Osteoblast (primary cell): ENCODE measurements around the gene ATP6V1G3. TPM values are rescaled to one million over a fixed set of nuclear protein-coding genes. Genes with fewer than 3 reads are reported as not detected.

Experiments used
- DNase-seq: peaks from one replicate; pipeline ENCODE4 v3.0.0; 2011; ENCODE audit warnings: low spot score, mixed read lengths; ENCODE audit not compliant: insufficient read length; ENCODE audit errors: missing footprints
- H2AFZ ChIP-seq: 2 replicates; pipeline ENCODE4 v1.6.0; 2011; ENCODE audit warnings: mild to moderate bottlenecking, low read length
- H3K27ac ChIP-seq: 2 replicates; pipeline ENCODE4 v1.5.1; 2011; ENCODE audit warnings: mild to moderate bottlenecking, low read depth, low read length, moderate library complexity
- H3K27me3 ChIP-seq: 2 replicates; pipeline ENCODE4 v1.6.0; 2012; ENCODE audit warnings: mild to moderate bottlenecking, control low read depth, inconsistent platforms, low read length, moderate library complexity; ENCODE audit not compliant: insufficient read depth
- H3K36me3 ChIP-seq: 2 replicates; pipeline ENCODE4 v1.5.1; 2011; ENCODE audit warnings: mild to moderate bottlenecking, low read length, control low read depth, moderate library complexity; ENCODE audit not compliant: insufficient read depth
- H3K4me1 ChIP-seq: 2 replicates; pipeline ENCODE4 v1.5.1; 2011; ENCODE audit warnings: mild to moderate bottlenecking, low read length, control low read depth, moderate library complexity; ENCODE audit not compliant: insufficient read depth
- H3K4me2 ChIP-seq: 2 replicates; pipeline ENCODE4 v1.6.0; 2011; ENCODE audit warnings: mild to moderate bottlenecking, low read length; ENCODE audit not compliant: insufficient read depth
- H3K4me3 ChIP-seq: fragments of 200-600 bp; sonication (generic); 3 replicates; pipeline ENCODE4 v1.5.1; 2012; ENCODE audit warnings: mild to moderate bottlenecking, low read length, inconsistent platforms; ENCODE audit not compliant: insufficient read depth
- H3K79me2 ChIP-seq: 2 replicates; pipeline ENCODE4 v1.6.0; 2012; ENCODE audit warnings: mild to moderate bottlenecking, low read length, control low read depth, inconsistent platforms; ENCODE audit not compliant: insufficient read depth
- H3K9me3 ChIP-seq: 2 replicates; pipeline ENCODE4 v1.5.1; 2011; ENCODE audit warnings: low read depth, low read length, control low read depth
- H4K20me1 ChIP-seq: 2 replicates; pipeline ENCODE4 v1.6.0; 2012; ENCODE audit warnings: mild to moderate bottlenecking, low read length, control low read depth; ENCODE audit not compliant: insufficient read depth
- CTCF ChIP-seq: IDR thresholded peaks from 2 replicates; pipeline ENCODE4 v1.5.1; 2011; ENCODE audit warnings: mild to moderate bottlenecking, low read depth, low read length, moderate library complexity; ENCODE audit errors: extremely low read depth
- total RNA-seq: library from RNA; depleted of rRNA; stranded (reverse); fragments of >200 nt; gene quantifications from 2 replicates; pipeline ENCODE4 v1.2.3, GENCODE V29; 2012

ATP6V1G3 gene
- total RNA-seq, 1 donor = 0.36 TPM

GRCh38 chr1:198491596-198491995, 48.9 kb downstream of the ATP6V1G3 start:
- H3K4me3 ChIP-seq = no peak overlapping the region
- H3K27me3 ChIP-seq = no peaks in the 10 kb centered on the region
- no peak overlapping the region for H2AFZ ChIP-seq
- no peak overlapping the region for H3K27ac ChIP-seq
- H3K9me3 ChIP-seq = no peaks in the 10 kb centered on the region
- H4K20me1 ChIP-seq = no peaks in the 10 kb centered on the region
- H3K4me1 ChIP-seq = peaks cover 30% of the 10 kb centered on the region
- no peaks in the 10 kb centered on the region for H3K79me2 ChIP-seq
- H3K36me3 ChIP-seq = no peaks in the 10 kb centered on the region
- TF ChIP-seq CTCF = no peak
- DNase-seq = no peak
- H3K4me2 ChIP-seq = no peak overlapping the region

DNA sequence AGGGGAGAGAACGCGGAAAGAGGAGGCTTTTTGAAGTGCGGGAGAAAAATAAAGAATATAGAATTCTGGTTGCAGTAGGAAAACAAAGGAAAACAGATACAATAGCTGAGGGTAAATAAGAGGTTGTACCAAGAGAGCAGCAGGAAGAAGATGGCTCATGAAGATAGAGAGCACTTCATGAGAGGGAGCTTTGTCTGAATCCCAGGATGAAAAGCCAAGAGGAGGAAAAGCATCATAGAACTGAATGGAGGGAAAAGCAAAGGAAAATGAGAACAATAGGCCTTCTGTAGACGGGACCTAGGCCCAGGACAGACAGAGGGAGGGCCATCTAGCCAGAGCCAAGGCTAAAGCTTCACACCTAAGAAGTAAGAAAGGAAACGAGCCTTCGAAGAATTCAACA, 49.5 kb downstream of the ATP6V1G3 start:
- DNase-seq = no peak
- H3K9me3 ChIP-seq = no peaks in the 10 kb centered on the region
- H3K79me2 ChIP-seq = no peaks in the 10 kb centered on the region
- H3K4me2 ChIP-seq = no peak overlapping the region
- H2AFZ ChIP-seq = peak overlapping the region; percentile 62
- no peaks in the 10 kb centered on the region for H3K27me3 ChIP-seq
- TF ChIP-seq CTCF = no peak
- peaks cover 24% of the 10 kb centered on the region for H3K4me1 ChIP-seq
- no peaks in the 10 kb centered on the region for H3K36me3 ChIP-seq
- H4K20me1 ChIP-seq = no peaks in the 10 kb centered on the region
- H3K27ac ChIP-seq = no peak overlapping the region
- no peak overlapping the region for H3K4me3 ChIP-seq

DNA sequence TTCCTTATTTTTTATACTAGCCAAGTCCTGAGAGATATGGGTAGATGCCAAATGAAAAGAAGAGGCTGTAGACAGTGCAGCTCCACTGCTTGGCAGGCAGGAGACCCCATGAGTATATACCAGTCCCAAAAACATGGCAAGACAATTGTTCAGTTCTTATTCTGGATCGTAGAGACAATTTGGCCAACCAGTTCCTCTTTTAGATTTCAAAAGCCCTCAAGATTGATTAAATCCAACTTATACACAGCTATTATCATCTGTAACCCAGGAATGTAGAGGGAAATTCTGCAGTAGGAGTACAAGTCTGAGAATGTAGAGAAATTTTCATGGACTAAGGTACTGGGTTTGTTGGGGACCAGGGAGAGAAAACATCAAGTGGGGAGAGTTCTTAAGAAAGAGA, 50.3 kb downstream of the ATP6V1G3 start:
- no peaks in the 10 kb centered on the region for H3K9me3 ChIP-seq
- H3K27me3 ChIP-seq = no peaks in the 10 kb centered on the region
- H3K27ac ChIP-seq = no peak overlapping the region
- H3K4me1 ChIP-seq = peaks cover 24% of the 10 kb centered on the region
- no peaks in the 10 kb centered on the region for H4K20me1 ChIP-seq
- no peaks in the 10 kb centered on the region for H3K79me2 ChIP-seq
- H2AFZ ChIP-seq = peak overlapping the region; percentile 8
- H3K4me2 ChIP-seq = no peak overlapping the region
- no peak overlapping the region for H3K4me3 ChIP-seq
- TF ChIP-seq CTCF = no peak
- no peaks in the 10 kb centered on the region for H3K36me3 ChIP-seq
- no peak for DNase-seq

DNA sequence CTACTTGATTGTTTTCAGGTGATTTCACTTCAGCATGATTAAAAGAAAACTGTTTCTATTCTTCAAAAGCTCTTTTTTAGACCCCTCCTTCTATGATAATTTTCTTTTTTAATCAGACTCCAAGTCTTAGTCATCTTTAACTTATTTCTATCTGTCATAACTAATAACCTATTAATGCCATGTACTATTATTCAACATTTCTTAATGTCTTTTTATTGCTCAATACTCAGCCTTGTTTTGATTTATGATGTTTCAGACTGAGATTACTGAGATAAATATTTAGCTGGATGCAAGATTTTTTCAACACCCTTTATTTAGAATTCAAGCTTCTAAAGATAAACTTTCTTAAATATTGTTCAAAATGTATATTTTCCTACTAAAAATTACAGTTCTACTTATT, 53.6 kb downstream of the ATP6V1G3 start:
- Histone ChIP-seq H3K79me2 (no peaks in the 10 kb centered on the region), H3K4me2 (no peak overlapping the region), H3K27me3 (no peaks in the 10 kb centered on the region), H3K36me3 (no peaks in the 10 kb centered on the region), H2AFZ (no peak overlapping the region), H3K4me1 (peaks cover 3% of the 10 kb centered on the region), H3K27ac (no peak overlapping the region), H4K20me1 (no peaks in the 10 kb centered on the region), H3K9me3 (no peaks in the 10 kb centered on the region), H3K4me3 (no peak overlapping the region)
- TF ChIP-seq CTCF = no peak
- DNase-seq = no peak
